ENCODE results near the gene RAX2.

GRCh38 chr19:3723110-3723488 lies 48.9 kb downstream of the RAX2 start:
- TF ChIP-seq CTCF (IDR thresholded peaks at IDR 0.05), result no peak
- no peak for TF ChIP-seq POLR2A (IDR thresholded peaks at IDR 0.05)

All from thyroid gland (tissue), 4 donors.